OCI-LY7 (cell line): Measurements from ENCODE around the gene SETD3. TPM values are rescaled to one million over a fixed set of nuclear protein-coding genes. Genes with fewer than 3 reads are reported as not detected.

Experiments
- BruUV-seq: library from RNA; stranded (reverse); fragments of 400-500 nt; replicated peaks from 2 replicates; lab custom pipeline; 2021; lab: Mats Ljungman, UMichigan
- CTCF ChIA-PET: fragments of 300-600 bp; sonication (Branson Sonifier 250); formaldehyde crosslinking; loops from one replicate; lab custom pipeline; 2022; ENCODE audit warnings: antibody characterized with exemption; ENCODE audit not compliant: unreplicated experiment; lab: Charles Lee
- POLR2A ChIA-PET: fragments of 300-600 bp; sonication (Branson Sonifier 250); formaldehyde crosslinking; loops from one replicate; lab custom pipeline; 2022; ENCODE audit warnings: antibody characterized with exemption; lab: Charles Lee
- DNase-seq: peaks from one replicate; pipeline ENCODE4 v3.0.0-alpha.2; 2015; ENCODE audit warnings: low spot score
- H2AFZ ChIP-seq: fragments of 200-600 bp; sonication (generic), shearing (Covaris generic); 2 replicates; pipeline ENCODE4 v1.6.1; 2014; ENCODE audit warnings: mild to moderate bottlenecking, antibody characterized with exemption, low read length, moderate library complexity
- H3K27ac ChIP-seq: fragments of 200-600 bp; sonication (generic); 2 replicates; pipeline ENCODE4 v1.5.1; 2014; ENCODE audit warnings: mixed run types, low read depth, mild to moderate bottlenecking, moderate library complexity, low read length, inconsistent platforms; ENCODE audit not compliant: poor library complexity, severe bottlenecking
- H3K36me3 ChIP-seq: fragments of 200-600 bp; sonication (generic); 2 replicates; pipeline ENCODE4 v1.6.1; 2014; ENCODE audit warnings: mild to moderate bottlenecking, antibody characterized with exemption, low read length, moderate library complexity, mixed read lengths; ENCODE audit not compliant: insufficient read depth
- H3K4me1 ChIP-seq: fragments of 200-600 bp; sonication (generic); 2 replicates; pipeline ENCODE4 v1.5.1; 2014; ENCODE audit warnings: mild to moderate bottlenecking, low read length; ENCODE audit not compliant: insufficient read depth, poor library complexity, severe bottlenecking
- H3K4me2 ChIP-seq: fragments of 200-600 bp; sonication (generic); 2 replicates; pipeline ENCODE4 v1.6.1; 2014; ENCODE audit warnings: mild to moderate bottlenecking, low read length
- H3K4me3 ChIP-seq: fragments of 200-600 bp; sonication (generic); 2 replicates; pipeline ENCODE4 v1.5.1; 2014; ENCODE audit warnings: mild to moderate bottlenecking, low read depth, low read length; ENCODE audit not compliant: poor library complexity, severe bottlenecking
- H3K79me2 ChIP-seq: fragments of 200-600 bp; sonication (generic); 2 replicates; pipeline ENCODE4 v1.6.1; 2016; ENCODE audit warnings: low read depth, mild to moderate bottlenecking, low read length, moderate library complexity, mixed read lengths; ENCODE audit not compliant: insufficient read depth
- H3K9me2 ChIP-seq: fragments of 200-600 bp; sonication (generic); 2 replicates; pipeline ENCODE4 v1.6.1; 2016; ENCODE audit warnings: mild to moderate bottlenecking, low read length, mixed read lengths; ENCODE audit not compliant: insufficient read depth
- H3K9me3 ChIP-seq: fragments of 200-600 bp; sonication (generic); 2 replicates; pipeline ENCODE4 v1.6.1; 2014; ENCODE audit warnings: mild to moderate bottlenecking, mixed run types, low read length, mixed read lengths
- H4K20me1 ChIP-seq: fragments of 200-600 bp; sonication (generic); 2 replicates; pipeline ENCODE4 v1.6.1; 2014; ENCODE audit warnings: mild to moderate bottlenecking, antibody characterized with exemption, low read length, moderate library complexity, mixed read lengths; ENCODE audit not compliant: insufficient read depth
- EZH2phosphoT487 ChIP-seq: fragments of 200-600 bp; sonication (generic); IDR thresholded peaks from 2 replicates; pipeline ENCODE4 v1.6.1; 2018; ENCODE audit warnings: low read depth, borderline replicate concordance, mild to moderate bottlenecking, mixed run types, antibody characterized with exemption, low read length, moderate library complexity, mixed read lengths
- intact Hi-C: fragments of 100-400 bp; cut with micrococcal nuclease; formaldehyde crosslinking; loops from one replicate; pipeline ENCODE4 v1.10.0; 2022; ENCODE audit not compliant: unreplicated experiment
- total RNA-seq, 2 experiments: library from RNA; depleted of rRNA in 1 of 2; stranded (reverse); fragments of >200 nt in 1 of 2; shearing (Covaris generic) in 1 of 2; gene quantifications; 2 replicates each; pipeline ENCODE4 v1.2.3, GENCODE V29; 2014 to 2022
- TF ChIP-seq, protein P1 (sequence below): fragments of 200-600 bp; sonication (generic); conservative IDR thresholded peaks from 2 replicates; pipeline ENCODE4 v1.5.1; 2014; ENCODE audit warnings: mild to moderate bottlenecking, antibody characterized with exemption, low read length, moderate library complexity, mixed read lengths

Gene SETD3
- total RNA-seq, 2 experiments from 2014 or later = 42.4 to 65.5 TPM

DNA sequence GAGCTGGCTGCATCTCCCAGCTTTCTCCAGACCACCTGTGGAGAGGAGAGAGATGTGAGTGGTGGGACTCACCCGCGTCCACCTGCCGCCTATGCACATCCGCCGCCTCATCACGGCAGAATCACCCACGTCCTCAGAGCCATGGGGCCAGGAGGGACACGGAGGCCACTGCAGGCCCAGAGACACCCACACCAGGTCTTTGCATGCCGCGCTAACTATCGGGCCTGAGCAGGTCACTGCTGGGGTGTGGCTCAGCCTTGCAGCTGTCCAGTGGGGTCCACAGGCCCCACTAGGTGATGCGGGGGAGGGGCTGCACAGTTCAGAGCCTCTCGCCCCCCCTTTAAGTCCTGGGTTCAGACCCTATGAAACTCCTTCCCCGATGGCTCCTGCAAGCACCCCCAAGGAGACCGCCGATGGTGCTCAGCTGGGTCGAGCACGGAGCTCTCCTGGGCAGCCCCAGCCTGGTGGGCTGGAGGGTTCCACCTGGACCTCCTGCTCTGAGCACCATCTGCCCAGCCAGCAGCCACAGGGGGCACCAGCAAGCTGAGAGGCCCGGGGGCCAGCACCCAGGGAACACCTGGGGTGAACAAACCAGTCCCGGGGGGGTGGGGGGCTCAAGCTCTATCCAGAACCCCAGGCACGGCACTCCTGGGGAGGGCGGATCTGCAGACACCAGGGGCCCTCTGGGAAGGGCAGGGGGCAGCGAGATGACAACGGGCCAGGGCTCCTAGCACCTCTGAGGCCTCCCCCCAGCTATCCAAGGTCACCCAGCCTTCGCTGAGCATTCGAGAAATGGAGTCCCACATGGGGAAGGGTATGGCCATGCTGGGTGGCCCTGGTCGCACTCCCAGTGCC is 34.9 kb upstream of the SETD3 start:
- no peaks in the 10 kb centered on the region for H3K9me2 ChIP-seq
- no peak overlapping the region for H2AFZ ChIP-seq
- CTCF ChIA-PET = interaction anchor here (0.5 kb wide), 1 partner anchor 94 kb away, joined by 3 read pairs; no protein-coding TSS in a partner anchor
- H3K27ac ChIP-seq = no peak overlapping the region
- no peaks in the 10 kb centered on the region for H4K20me1 ChIP-seq
- H3K4me2 ChIP-seq = no peak overlapping the region
- POLR2A ChIA-PET = no interaction called here
- no peaks in the 10 kb centered on the region for H3K4me1 ChIP-seq
- DNase-seq = no peak
- H3K79me2 ChIP-seq = no peaks in the 10 kb centered on the region
- peaks cover 11% of the 10 kb centered on the region; the same call in 1 of the 2 replicates for H3K36me3 ChIP-seq
- no peak overlapping the region for H3K4me3 ChIP-seq
- H3K9me3 ChIP-seq = no peaks in the 10 kb centered on the region
- no TSS peak for BruUV-seq
- no peak for TF ChIP-seq EZH2phosphoT487
- TF ChIP-seq, protein P1, sequence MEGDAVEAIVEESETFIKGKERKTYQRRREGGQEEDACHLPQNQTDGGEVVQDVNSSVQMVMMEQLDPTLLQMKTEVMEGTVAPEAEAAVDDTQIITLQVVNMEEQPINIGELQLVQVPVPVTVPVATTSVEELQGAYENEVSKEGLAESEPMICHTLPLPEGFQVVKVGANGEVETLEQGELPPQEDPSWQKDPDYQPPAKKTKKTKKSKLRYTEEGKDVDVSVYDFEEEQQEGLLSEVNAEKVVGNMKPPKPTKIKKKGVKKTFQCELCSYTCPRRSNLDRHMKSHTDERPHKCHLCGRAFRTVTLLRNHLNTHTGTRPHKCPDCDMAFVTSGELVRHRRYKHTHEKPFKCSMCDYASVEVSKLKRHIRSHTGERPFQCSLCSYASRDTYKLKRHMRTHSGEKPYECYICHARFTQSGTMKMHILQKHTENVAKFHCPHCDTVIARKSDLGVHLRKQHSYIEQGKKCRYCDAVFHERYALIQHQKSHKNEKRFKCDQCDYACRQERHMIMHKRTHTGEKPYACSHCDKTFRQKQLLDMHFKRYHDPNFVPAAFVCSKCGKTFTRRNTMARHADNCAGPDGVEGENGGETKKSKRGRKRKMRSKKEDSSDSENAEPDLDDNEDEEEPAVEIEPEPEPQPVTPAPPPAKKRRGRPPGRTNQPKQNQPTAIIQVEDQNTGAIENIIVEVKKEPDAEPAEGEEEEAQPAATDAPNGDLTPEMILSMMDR = no peak
- intact Hi-C loops = loop anchor here (5.0 kb wide), 1 partner anchor 217 kb away; no protein-coding TSS in a partner anchor

DNA sequence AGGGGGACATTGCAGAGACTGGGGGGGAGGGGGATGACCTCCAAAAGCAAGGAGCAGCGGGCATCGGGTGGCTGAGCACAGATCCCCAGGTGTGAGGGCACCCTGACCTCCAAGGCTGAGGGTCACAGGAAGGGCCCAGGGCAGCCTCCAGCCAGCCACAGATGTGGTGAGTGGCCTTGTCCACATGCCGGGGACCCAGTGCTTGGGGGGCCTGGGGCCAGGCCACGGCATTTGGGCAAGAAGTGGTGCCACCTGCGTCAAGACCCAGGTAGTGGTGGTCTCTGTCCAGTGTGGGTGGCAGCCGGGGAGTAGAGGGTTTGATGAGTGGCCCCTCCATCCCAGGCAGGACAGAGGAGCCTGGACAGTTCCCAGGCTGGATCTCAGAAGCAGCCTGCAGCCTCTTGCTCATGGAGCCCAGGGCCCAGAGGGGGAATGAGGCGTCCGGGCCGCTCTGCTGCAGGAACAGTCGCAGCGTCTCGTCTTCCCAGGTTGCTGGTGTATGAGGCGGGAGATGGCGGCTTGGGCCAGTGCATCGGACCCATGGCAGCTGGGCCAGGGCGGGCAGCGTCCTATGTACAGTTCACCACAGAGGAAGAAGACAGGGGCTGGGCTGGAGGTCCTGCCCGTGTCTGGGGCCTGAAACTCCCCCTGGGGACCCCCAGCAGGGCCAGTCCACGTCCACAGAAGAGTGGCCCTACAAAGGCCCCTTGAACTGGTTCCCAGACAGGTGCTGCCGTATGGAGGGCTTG is 34.1 kb upstream of the SETD3 start:
- no peak for DNase-seq
- POLR2A ChIA-PET = no interaction called here

More for the DNA sequence above, 34.1 kb upstream of the SETD3 start:
- Histone ChIP-seq H3K9me2 (no peaks in the 10 kb centered on the region), H3K79me2 (no peaks in the 10 kb centered on the region), H2AFZ (no peak overlapping the region), H3K4me3 (no peak overlapping the region), H3K9me3 (no peaks in the 10 kb centered on the region), H3K4me1 (no peaks in the 10 kb centered on the region), H3K27ac (no peak overlapping the region), H3K36me3 (peaks cover 14% of the 10 kb centered on the region; the same call in 1 of the 2 replicates), H4K20me1 (no peaks in the 10 kb centered on the region), H3K4me2 (no peak overlapping the region)
- intact Hi-C loops = loop anchor here (5.0 kb wide), 1 partner anchor 218 kb away; no protein-coding TSS in a partner anchor
- BruUV-seq = no TSS peak
- CTCF ChIA-PET = interaction anchor here (0.5 kb wide), 1 partner anchor 94 kb away, joined by 3 read pairs; no protein-coding TSS in a partner anchor
- TF ChIP-seq EZH2phosphoT487 = no peak
- TF ChIP-seq, protein P1 = no peak
